ENCODE results near the gene MAP3K8. TPM values are rescaled to one million over a fixed set of nuclear protein-coding genes. Genes with fewer than 3 reads are reported as not detected.
"Not testable (repeated sequence)": the region's sequence is repeated elsewhere in the genome, so short reads cannot be mapped to it uniquely, and the experiment has no call there.

Gene MAP3K8
- total RNA-seq, 1 experiment from 2014 or later, result 4.2 TPM

DNA sequence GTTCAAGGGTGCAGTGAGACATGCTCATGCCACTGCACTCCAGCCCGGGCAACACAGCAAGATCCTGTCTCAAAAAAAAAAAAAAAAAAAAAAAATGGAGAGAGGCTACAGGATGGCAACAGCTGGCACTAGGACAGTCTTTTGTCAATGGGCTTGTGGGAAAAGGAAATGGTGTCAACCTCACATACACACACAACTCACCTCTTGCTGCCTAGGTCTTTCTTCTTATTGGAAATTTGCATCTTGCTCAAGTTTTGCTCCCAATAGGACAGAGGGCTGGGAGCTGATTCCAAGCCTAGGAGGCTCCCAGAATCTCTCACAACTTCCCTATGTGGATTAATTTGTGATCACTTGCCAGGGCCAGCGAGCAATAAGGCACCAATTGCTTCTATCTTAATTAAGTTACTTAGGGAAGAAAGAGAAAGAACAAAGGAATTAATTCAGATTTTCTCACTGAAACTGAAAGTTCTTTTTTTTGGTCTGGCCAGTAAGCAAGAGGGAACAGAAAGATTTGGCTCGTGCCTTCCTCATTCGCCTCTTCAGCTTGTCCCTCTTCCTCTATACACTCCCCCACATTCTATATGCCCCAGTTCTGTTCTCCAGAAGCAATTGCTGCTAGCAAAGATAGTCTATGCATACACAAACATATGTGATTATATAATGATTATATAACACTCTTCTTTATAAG lies 33.8 kb downstream of the MAP3K8 start:
- H3K4me3 ChIP-seq, result no peak overlapping the region
- no peak for DNase-seq (ENCODE audit: low read depth in 1 of 2, low spot score in 2 of 2)
- no peaks in the 10 kb centered on the region for H3K27me3 ChIP-seq (replicated peaks)
- H3K4me1 ChIP-seq (replicated peaks), result no peaks in the 10 kb centered on the region
- H3K36me3 ChIP-seq, result no peaks in the 10 kb centered on the region
- H3K9me3 ChIP-seq (replicated peaks), result no peaks in the 10 kb centered on the region
- no peak overlapping the region for H3K27ac ChIP-seq

DNA sequence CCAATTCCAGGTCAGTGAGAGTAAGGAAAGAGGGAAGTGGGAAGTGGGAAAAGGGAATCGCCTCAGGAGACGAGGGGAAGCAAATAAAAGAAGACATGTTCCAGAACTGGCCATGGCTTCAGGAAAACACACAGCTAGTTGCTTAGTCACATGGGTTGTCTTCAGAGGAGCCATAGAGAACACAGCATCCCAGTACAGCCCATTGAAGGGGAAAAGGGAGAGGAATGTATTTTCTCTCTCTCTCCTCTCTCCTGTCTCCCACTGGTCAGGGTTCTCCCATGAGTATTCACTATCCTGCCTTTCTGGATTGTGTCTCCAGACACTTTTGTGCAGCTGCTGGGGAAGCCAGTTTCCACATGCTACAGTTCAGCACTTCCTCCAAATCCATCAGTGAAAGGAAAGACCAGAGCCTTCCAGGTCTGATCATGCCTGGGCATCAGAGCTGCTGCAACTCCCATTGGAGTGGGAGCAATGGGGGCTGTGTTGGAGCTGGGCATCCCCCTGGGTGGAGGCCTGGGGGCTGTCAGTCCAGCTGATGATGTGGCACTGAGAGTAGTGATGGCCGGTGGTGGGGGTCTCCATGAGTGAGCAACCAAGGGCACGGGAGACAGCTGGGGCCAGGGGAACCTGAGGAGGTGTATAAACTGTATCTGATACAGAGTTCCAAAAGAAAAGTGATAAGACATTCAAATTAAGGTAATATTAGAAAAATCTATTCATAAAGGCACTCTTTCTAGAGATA lies 38.6 kb downstream of the MAP3K8 start:
- Histone ChIP-seq H3K36me3 (no peaks in the 10 kb centered on the region), H3K4me1 (replicated peaks) (no peaks in the 10 kb centered on the region), H3K27me3 (replicated peaks) (no peaks in the 10 kb centered on the region), H3K27ac (no peak overlapping the region), H3K4me3 (no peak overlapping the region), H3K9me3 (replicated peaks) (no peaks in the 10 kb centered on the region)
- no peak for DNase-seq (ENCODE audit: low read depth in 1 of 2, low spot score in 2 of 2)

DNA sequence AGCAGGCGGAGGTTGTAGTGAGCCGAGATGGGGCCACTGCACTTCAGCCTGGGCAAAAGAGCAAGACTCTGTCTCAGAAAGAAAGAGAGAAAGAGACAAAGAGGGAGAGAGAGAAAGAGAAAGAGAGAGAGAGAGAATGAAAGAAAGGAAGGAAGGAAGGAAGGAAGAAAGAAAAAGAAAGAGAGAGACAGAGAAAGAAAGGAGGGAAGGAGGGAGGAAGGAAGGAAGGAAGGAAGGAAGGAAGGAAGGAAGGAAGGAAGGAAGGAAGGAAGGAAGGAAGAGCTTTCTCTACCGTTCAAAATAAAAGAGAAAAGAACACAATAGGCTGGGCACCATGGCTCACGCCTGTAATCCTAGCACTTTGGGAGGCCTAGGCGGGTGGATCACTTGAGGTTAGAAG lies 41.5 kb downstream of the MAP3K8 start:
- H3K9me3 ChIP-seq (replicated peaks); DNase-seq (ENCODE audit: low read depth in 1 of 2, low spot score in 2 of 2); H3K27me3 ChIP-seq (replicated peaks); H3K27ac ChIP-seq; H3K4me1 ChIP-seq (replicated peaks); H3K36me3 ChIP-seq; H3K4me3 ChIP-seq: not testable (repeated sequence)

DNA sequence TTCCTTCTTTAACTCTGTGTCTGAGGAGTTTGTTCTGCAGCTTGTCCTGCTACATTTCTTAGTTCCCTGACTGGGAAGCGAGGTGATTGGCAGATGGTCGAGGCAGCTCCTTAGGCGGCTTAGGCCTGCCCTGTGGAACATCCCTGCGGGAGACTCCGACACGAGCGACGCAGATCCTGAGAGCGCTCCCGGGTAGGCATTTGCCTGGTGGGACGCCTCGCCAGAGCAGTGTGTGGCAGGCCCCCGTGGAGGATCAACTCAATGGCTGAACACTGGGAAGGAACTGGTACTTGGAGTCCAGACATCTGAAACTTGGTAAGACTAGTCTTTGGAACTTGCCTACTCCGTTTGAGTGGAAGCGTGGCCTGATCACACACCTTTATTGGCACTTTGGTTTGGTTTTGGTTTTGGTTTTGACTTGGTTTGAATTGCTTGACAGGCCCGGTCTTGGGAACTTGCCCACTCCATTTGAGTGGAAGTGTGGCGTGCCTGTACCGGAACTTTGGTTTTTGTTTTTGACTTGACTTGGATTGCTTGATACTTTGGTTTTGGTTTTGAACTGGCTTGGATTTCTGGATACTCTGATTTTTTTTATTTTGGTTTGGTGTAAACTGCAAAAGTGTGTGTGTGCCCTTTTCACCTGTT lies 42.6 kb downstream of the MAP3K8 start:
- no peak overlapping the region for H3K4me3 ChIP-seq
- no peak overlapping the region for H3K27ac ChIP-seq
- H3K27me3 ChIP-seq (replicated peaks), result no peaks in the 10 kb centered on the region
- no peaks in the 10 kb centered on the region for H3K4me1 ChIP-seq (replicated peaks)
- no peaks in the 10 kb centered on the region for H3K36me3 ChIP-seq
- DNase-seq (ENCODE audit: low read depth in 1 of 2, low spot score in 2 of 2), result no peak
- H3K9me3 ChIP-seq (replicated peaks), result no peaks in the 10 kb centered on the region

DNA sequence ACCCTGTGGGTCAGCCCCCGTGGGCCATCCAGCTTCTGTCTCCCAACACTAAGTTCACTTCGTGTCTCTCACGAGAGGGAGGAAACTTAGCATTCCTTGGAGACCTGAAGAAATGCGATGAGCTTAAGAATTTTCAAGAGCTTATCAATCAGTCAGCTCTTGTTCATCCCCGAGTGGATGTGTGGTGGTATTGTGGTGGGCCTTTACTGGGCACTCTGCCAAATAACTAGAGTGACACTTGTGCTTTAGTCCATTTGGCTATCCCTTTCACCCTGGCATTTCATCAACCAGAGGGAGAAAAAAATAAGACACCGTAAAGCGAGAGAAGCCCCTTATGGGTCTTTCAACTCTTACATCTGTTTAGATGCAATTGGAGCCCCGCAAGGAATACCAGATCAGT lies 45.5 kb downstream of the MAP3K8 start:
- H3K27ac ChIP-seq; H3K9me3 ChIP-seq (replicated peaks); H3K27me3 ChIP-seq (replicated peaks); H3K4me1 ChIP-seq (replicated peaks); H3K4me3 ChIP-seq; DNase-seq (ENCODE audit: low read depth in 1 of 2, low spot score in 2 of 2); H3K36me3 ChIP-seq: not testable (repeated sequence)

DNA sequence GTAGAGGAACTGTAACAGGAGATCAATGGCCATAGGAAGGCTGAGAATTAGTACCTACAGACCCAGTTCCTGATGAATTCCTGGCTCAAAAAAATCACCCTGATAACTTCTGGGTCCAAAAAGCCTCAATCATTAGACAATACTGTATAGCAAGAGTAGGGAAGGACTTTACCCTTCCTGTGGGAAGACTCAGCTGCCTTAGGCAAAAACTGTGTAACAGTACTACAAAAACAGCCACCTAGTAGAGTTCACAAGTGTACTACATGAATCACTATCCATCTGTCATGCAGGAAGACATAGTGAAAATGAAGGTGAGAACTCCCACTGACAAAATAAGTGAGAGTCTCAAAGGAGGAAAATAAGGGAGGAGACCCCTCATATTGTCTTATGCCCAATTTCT lies 47.6 kb downstream of the MAP3K8 start:
- Histone ChIP-seq H3K27ac (no peak overlapping the region), H3K27me3 (replicated peaks) (no peaks in the 10 kb centered on the region), H3K4me1 (replicated peaks) (no peaks in the 10 kb centered on the region), H3K36me3 (no peaks in the 10 kb centered on the region), H3K9me3 (replicated peaks) (peaks cover 3% of the 10 kb centered on the region; the same call in 1 of the 2 replicates), H3K4me3 (no peak overlapping the region)
- no peak for DNase-seq (ENCODE audit: low read depth in 1 of 2, low spot score in 2 of 2)

DNA sequence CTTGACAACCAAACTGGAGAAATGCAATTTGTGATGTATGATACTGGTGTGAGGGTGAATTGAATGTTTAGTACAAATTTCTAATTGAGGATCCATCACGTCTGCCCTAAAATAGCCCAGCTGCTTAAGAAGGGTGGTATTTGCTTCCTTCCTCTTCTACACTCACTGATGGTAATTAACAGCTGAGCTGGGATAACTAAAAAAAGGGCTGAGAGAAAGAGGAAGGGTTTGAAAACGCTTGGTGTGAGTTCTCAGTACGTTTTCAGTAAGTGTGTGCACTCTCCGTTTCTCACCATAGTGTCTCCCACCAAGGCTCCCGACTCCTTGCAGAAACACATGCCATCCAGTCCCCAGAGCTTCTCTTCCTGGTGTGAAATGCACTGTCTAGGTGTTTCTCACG lies 54.3 kb downstream of the MAP3K8 start:
- Histone ChIP-seq H3K9me3 (replicated peaks) (no peaks in the 10 kb centered on the region; the same call in 1 of the 2 replicates), H3K27ac (no peak overlapping the region), H3K27me3 (replicated peaks) (no peaks in the 10 kb centered on the region), H3K4me1 (replicated peaks) (no peaks in the 10 kb centered on the region), H3K4me3 (no peak overlapping the region), H3K36me3 (no peaks in the 10 kb centered on the region)
- DNase-seq (ENCODE audit: low read depth in 1 of 2, low spot score in 2 of 2), result no peak

DNA sequence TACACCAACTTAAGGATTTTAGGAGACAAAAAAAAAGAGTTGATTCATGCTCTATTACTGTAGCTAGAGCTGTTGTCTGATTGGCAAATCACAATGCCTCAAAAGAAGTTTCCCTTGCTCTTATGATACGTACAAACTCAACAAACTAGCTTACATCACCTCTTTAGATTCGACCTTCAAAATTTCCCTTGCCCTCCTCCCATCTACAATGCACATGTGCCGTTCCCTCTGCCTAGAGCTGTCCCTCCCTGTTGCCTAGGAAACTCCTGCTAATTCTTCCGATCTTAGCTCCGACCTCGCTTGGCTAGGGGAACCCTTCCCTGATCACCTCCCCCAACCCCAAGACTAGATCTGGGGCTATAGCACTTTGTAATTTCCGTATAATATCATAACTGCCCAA lies 55.4 kb downstream of the MAP3K8 start:
- no peak for DNase-seq (ENCODE audit: low read depth in 1 of 2, low spot score in 2 of 2)

DNA sequence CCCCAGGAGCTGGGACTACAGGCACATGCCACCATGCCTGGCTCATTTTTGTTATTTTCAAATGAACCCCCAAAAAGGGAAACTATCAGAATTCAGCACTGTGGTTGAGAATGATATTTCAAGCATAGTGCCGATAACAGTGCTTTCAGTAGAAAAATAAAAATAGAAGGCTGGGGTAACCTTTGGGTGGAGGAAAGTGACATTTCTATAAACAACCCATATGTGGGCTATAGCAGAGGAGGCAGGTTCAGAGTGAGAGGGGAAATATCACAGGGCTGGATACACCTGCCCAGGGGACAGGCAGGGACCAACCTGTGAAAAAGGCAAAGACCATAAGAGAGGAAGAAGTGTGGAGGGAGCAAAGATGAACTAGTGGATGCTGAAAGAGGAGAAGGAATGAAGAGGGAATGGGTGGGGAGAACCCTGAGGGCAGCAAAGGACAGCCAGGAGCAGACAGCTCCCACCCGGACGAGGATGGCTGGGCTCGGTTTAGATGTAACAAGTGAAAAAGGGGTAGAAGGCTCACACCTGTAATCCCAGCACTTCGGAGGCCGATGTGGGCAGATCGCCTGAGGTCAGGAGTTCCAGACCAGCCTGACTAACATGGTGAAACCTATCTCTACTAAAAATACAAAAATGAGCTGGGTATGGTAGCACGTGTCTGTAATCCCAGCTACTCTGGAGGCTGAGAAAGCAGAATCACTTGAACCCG lies 56.5 kb downstream of the MAP3K8 start:
- H3K27me3 ChIP-seq (replicated peaks), result no peaks in the 10 kb centered on the region
- no peaks in the 10 kb centered on the region for H3K4me1 ChIP-seq (replicated peaks)
- no peak overlapping the region for H3K27ac ChIP-seq
- H3K36me3 ChIP-seq, result no peaks in the 10 kb centered on the region
- H3K9me3 ChIP-seq (replicated peaks), result no peaks in the 10 kb centered on the region
- no peak overlapping the region for H3K4me3 ChIP-seq
- no peak for DNase-seq (ENCODE audit: low read depth in 1 of 2, low spot score in 2 of 2)

More for the DNA sequence above, 55.4 kb downstream of the MAP3K8 start:
- H3K4me1 ChIP-seq (replicated peaks), result no peaks in the 10 kb centered on the region
- H3K9me3 ChIP-seq (replicated peaks), result no peaks in the 10 kb centered on the region
- H3K27me3 ChIP-seq (replicated peaks), result no peaks in the 10 kb centered on the region
- no peak overlapping the region for H3K27ac ChIP-seq
- H3K36me3 ChIP-seq, result no peaks in the 10 kb centered on the region
- H3K4me3 ChIP-seq, result no peak overlapping the region

DNA sequence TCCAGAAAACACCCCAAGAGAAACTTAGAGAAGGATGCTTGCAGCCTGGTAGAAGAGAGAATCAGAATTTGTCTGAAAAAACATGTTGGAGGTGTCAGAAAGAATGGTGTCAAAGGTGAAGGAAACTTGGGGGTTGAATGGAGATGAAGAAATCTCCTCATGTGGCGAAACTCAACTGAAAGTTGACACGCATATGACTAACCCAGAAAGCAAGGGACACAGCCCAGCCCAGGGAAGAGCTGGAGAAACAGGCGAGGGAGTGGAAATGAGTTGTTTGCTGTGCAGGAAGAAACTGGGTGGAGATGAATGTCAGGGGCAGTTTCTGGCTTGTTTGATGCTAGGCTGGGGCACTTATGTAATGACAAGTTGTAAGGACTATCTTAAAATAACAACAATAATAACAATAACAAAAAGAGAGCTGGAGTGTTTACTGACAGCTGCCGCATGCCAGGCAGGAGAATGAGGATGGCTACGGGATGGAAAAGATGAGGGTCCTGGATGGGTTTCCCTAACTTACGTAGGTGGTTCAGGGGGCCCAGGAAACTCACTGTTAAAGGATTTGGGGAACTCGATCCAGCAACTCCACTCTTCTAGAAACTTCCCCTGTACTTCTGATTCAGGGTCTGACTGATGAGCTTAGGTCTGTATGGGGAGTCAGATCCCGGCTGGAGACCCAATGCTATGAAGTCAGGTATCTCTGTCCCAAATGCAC lies 57.4 kb downstream of the MAP3K8 start:
- Histone ChIP-seq H3K27ac (no peak overlapping the region), H3K4me1 (replicated peaks) (no peaks in the 10 kb centered on the region), H3K36me3 (no peaks in the 10 kb centered on the region), H3K27me3 (replicated peaks) (no peaks in the 10 kb centered on the region), H3K9me3 (replicated peaks) (no peaks in the 10 kb centered on the region), H3K4me3 (no peak overlapping the region)
- no peak for DNase-seq (ENCODE audit: low read depth in 1 of 2, low spot score in 2 of 2)

DNA sequence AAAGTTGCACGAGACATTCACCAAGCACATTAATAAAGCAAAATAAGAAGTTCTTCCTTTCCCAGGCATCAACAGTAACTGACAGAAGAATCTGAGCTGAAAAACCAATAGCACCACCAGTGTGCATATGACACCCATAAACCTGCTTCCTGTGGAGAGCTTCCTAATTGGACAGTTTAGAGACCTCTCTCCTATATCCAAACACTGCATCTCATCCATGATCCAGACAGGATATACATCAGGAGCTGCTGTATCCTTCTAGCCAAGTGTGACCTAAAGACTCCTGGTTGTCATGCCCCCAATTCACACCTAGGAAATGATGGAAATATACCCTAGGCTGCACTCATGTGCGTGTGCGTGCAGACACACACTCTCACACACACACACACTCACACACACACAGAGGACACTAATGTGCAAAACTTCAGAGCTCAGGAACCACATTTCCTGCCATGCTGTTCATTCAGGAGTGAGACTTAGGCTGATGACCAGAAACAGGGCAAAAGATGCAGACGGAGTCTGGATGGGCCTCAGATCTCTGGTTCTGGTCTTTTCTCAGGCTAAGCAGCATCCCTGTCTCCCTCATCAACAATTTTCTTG lies 58.0 kb downstream of the MAP3K8 start:
- Histone ChIP-seq H3K9me3 (replicated peaks) (no peaks in the 10 kb centered on the region), H3K27ac (no peak overlapping the region), H3K36me3 (no peaks in the 10 kb centered on the region), H3K4me1 (replicated peaks) (no peaks in the 10 kb centered on the region), H3K4me3 (no peak overlapping the region), H3K27me3 (replicated peaks) (no peaks in the 10 kb centered on the region)
- DNase-seq (ENCODE audit: low read depth in 1 of 2, low spot score in 2 of 2), result no peak

DNA sequence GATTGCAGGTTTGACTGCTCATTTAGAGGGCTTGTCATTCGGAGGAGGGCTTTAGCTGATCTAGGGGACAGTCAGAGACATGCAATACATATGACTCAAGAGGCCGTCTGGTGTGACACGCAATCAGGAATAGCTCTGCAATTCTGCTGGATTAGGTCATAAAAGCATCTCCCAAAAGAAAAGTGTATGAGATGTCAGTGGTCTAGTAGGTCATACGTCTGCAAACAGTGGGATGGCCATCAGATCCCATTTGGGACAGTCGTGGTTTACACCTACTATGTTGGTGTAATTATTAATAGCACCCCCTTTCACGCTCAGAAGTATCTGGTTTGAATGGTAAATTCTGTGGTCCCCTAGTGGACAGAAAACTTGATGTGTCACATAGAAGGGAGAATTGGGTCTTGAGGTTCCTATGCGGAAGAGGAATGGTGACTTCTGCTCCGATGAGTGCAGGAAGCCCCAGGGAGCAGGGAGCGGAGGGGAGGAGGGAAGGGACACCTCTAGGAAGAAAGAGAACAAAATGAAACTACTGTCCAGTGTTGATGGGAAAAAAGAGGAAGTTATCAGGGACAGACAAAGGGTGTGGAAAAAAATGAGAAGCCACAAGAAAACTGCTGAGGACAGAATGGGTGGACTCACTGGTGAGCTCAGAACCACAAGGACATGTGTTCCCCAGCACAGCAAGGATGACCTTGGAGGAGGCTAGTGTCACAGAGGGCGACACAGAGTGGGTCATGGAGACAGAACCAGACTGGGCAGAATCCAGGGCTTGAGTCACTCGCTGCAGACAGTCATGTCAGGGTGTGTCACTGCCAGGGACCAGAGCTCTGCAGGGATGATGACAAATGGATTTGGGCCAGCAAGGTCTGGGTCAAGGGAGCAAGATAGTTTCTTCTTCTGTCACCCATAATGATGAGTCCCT lies 59.9 kb downstream of the MAP3K8 start:
- peak in 1 of 2 experiments; percentile 10 for DNase-seq (ENCODE audit: low read depth in 1 of 2, low spot score in 2 of 2)
- Histone ChIP-seq H3K9me3 (replicated peaks) (no peaks in the 10 kb centered on the region), H3K4me1 (replicated peaks) (no peaks in the 10 kb centered on the region), H3K4me3 (no peak overlapping the region), H3K27ac (no peak overlapping the region), H3K36me3 (no peaks in the 10 kb centered on the region), H3K27me3 (replicated peaks) (no peaks in the 10 kb centered on the region)

Measured in SJSA1 (cell line).